NCI-H82 treated with DMSO at 0.1 percent for 48 hours (cell line): Measurements from ENCODE around the gene TTC21A.

Source experiments
- DNase-seq: peaks from one replicate; lab custom pipeline; 2025; ENCODE audit not compliant: unreplicated experiment; lab: John Stamatoyannopoulos, UW

TTC21A gene

GRCh38 chr3:39097716-39098472, 9.6 kb upstream of the TTC21A start:
- DNase-seq = no peak

GRCh38 chr3:39098473-39099000, 8.9 kb upstream of the TTC21A start:
- no peak for DNase-seq

GRCh38 chr3:39099242-39099641, 8.2 kb upstream of the TTC21A start:
- no peak for DNase-seq

- no peak for DNase-seq
These were observed 7.6 kb upstream of the TTC21A start for GRCh38 chr3:39099738-39100499.

- DNase-seq = no peak
These were observed 7.0 kb upstream of the TTC21A start for GRCh38 chr3:39100500-39100886.

GRCh38 chr3:39101022-39101689, 6.3 kb upstream of the TTC21A start:
- no peak for DNase-seq

GRCh38 chr3:39102504-39103323, 4.8 kb upstream of the TTC21A start:
- DNase-seq = no peak

- no peak for DNase-seq
These were observed 4.2 kb upstream of the TTC21A start for GRCh38 chr3:39103324-39103693.

GRCh38 chr3:39103791-39104552, 3.5 kb upstream of the TTC21A start:
- DNase-seq = no peak

- DNase-seq = no peak
These were observed 2.4 kb upstream of the TTC21A start for GRCh38 chr3:39104961-39105686.

- DNase-seq = no peak
These were observed 1.8 kb upstream of the TTC21A start for GRCh38 chr3:39105687-39106063.

GRCh38 chr3:39106281-39106811, 1.1 kb upstream of the TTC21A start:
- no peak for DNase-seq

GRCh38 chr3:39106851-39107387, 561 bp upstream of the TTC21A start:
- DNase-seq = no peak

GRCh38 chr3:39108200-39108710, 775 bp downstream of the TTC21A start:
- no peak for DNase-seq

GRCh38 chr3:39109086-39109485, 1.6 kb downstream of the TTC21A start:
- DNase-seq = no peak

GRCh38 chr3:39110041-39110639, 2.7 kb downstream of the TTC21A start:
- no peak for DNase-seq

GRCh38 chr3:39112113-39112512, 4.6 kb downstream of the TTC21A start:
- DNase-seq = no peak

- no peak for DNase-seq
These were observed 5.1 kb downstream of the TTC21A start for GRCh38 chr3:39112535-39112934.
